Activated T-cell treated with anti-CD3 and anti-CD28 coated beads for 1 hour (primary cell): ENCODE measurements around the gene TNFRSF1B.

Experiments used
- DNase-seq: peaks from one replicate; pipeline ENCODE4 v3.0.0-alpha.2; 2020; ENCODE audit warnings: low read depth

The TNFRSF1B gene

DNA sequence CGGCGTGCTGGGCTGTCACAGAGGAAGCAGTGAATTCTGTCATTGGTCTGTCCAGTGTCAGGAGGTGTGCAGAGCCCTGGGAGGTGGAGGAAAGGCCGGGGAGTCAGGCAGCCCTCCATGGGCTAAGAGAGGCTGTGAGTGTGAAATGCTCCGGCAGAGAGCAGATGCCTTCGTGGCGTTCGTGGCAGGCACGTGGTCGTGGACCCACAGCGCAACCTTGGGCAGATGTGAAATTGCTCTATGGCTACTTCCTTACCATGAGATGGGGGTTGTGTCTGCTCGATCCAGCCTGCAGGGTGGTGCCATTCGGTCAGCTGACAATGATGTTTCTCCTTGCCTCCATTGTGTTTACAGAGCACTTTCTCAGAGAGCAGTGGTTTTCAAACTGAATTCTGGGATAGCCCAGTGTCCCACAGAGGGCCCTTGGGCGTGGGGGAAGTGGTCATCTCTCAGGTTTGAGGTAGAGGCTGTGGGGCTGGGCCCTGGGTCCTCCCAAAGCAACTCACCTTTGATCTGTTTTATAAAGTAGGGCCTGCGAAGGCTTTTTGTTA is 27.9 kb downstream of the TNFRSF1B start:
- no peak for DNase-seq

- DNase-seq: no peak
Observed at GRCh38 chr1:12195416-12195815, 28.6 kb downstream of the TNFRSF1B start.

GRCh38 chr1:12196641-12197482 is 30.1 kb downstream of the TNFRSF1B start:
- DNase-seq: no peak

DNA sequence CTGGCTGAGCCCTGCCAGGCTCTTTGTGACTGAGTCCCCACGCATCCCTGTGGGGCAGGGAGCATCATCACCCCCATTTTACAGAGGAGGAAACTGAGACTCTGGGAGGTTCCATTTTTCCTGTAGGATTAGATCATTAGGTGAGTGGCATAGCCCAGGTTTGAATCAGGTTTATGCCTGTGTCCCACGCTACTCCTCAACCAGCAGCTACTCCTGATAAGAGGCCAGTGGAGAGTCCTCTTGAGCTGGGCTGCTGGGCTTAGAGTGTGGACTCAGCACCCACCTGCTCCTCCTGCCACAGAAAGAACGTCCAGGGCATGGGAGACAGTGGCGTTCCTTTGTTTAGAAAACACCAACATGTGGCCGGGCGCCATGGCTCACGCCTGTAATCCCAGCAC is 30.7 kb downstream of the TNFRSF1B start:
- no peak for DNase-seq

DNA sequence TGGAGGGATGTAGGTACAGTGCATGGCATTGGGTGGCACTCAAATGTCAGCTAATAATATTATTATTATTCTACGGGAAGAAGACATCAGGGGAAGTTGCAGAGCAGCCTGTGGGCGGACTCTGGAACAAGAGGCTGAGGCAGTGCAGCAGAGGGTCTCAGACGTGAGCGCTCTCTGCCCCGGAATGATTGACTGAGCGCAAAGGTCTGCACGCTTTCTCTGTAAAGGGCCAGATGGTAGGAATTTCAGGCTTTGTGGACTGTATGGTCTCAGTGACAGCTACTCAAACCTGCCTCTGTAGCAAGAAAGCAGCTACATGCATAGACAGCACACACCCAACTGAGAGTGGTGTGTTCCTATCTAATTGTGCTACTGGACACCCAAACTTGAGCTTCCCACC is 33.4 kb downstream of the TNFRSF1B start:
- no peak for DNase-seq

DNA sequence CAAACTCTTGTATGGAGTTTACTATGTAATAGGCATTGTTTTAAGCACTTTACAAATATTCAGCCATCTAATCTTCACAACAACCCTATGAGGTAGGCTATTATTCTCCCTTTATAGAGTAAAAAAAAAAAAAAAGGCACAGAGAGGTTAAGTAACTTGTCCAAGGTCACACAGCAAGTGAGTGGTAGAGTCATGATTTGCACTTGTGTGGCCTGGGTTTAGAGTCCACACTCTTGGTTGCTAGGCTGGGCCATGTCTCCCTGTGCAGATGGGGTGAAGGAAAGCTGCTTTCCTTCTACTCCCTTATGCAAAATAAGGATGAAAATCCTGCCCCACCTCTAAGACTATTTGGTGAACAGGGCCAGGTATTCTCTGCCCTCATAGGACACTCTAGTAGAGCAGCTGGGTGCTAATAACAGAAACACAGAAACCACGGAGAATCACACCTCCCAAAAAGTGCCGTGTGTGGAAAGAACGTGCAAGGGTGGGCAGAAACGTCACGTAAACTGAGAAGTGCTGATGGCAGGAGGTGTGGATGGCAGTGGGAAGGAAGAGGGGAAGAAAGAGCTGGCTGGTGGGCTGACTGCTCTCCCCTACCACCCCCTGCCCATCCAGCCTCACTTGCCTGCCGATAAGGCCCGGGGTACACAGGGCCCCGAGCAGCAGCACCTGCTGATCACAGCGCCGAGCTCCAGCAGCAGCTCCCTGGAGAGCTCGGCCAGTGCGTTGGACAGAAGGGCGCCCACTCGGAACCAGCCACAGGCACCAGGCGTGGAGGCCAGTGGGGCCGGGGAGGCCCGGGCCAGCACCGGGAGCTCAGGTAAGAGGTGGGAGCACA is 34.8 kb downstream of the TNFRSF1B start:
- no peak for DNase-seq

DNA sequence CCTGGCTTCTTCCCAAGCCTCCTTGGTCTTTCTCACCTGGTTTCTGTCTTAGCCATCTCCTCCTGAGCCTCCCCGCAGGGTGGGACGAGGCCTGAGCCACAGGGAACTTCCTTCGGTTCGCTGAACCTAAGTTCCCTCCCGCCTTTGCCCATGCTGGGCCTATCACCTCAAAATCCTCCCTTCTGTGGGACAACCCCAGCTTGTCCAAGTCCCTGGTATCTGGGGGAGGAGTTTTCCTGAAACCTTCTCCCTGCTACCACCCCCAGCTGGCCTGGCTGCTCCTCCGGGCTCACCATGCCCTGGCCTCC is 35.4 kb downstream of the TNFRSF1B start:
- no peak for DNase-seq

DNA sequence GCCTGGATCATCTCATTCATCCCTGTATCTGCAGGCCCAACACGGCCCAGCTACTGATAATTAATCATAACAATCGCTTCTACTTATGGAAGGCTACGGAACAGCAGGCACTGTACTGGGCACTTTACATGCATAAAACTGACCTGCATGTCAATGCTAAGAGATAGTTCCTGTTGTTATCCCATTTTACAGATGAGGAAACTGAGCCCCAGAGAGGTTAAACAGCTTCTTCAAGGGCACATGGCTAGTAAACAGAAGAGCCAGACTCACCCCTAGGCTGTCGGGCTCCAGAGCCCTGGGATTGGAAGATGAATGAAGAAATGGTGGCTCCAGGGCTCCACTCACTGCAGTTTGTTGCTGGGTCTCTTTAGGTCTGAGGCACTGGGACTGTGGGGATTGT is 35.8 kb downstream of the TNFRSF1B start:
- no peak for DNase-seq

DNA sequence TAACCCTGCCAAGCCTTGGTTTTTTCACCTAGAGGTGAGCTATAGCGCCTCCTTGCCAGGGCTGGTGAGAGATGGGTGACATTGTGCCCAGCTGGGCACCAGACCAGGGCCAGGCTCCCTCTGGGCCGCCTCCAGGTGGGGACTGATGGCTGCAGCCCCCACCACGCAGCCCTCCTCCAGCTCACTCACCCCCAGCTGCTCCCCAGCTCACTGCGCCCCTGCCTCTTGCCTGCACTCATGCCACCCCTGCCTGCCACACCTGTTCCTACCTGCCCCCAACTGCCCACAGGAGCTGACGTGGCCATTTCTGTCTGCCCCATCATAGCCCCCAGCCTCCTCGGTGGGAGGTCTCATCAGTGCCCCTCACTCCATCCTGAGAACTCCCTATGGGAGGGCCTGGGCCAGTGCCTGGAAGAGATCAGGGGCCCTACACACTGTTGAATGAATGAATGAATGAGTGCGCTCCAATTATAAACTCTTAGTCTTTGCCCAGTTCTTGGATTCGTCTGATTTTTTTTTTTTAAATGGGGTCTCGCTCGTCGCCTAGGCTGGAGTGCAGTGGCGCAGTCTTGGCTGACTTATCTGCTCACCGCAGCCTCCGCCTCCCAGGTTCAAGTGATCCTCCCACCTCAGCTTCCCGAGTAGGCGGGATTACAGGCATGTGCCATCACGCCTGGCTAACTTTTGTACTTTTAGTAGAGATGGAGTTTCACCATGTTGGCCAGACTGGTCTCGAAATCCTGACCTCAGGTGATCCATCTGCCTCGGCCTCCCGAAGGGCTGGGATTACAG is 36.6 kb downstream of the TNFRSF1B start:
- no peak for DNase-seq

DNA sequence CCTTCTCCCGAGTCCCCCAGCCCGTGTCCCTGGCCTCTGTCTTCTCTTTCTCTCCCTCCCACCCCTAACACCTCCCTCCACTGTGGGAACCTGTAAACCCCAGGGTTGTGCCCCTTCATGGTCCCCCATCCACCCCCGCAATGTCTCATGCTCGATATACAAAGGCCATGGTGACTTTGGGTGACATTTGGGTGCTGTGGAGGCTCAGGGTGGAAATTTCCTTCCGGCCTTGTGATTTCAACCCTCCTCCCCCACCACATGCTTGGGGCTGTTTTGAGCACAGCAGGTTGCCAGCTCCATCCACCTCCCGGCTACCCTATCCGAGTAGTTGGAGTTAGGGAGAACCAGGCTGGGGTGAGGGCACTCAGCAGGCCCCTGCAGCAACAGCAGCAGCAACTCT is 37.3 kb downstream of the TNFRSF1B start:
- DNase-seq: no peak

DNA sequence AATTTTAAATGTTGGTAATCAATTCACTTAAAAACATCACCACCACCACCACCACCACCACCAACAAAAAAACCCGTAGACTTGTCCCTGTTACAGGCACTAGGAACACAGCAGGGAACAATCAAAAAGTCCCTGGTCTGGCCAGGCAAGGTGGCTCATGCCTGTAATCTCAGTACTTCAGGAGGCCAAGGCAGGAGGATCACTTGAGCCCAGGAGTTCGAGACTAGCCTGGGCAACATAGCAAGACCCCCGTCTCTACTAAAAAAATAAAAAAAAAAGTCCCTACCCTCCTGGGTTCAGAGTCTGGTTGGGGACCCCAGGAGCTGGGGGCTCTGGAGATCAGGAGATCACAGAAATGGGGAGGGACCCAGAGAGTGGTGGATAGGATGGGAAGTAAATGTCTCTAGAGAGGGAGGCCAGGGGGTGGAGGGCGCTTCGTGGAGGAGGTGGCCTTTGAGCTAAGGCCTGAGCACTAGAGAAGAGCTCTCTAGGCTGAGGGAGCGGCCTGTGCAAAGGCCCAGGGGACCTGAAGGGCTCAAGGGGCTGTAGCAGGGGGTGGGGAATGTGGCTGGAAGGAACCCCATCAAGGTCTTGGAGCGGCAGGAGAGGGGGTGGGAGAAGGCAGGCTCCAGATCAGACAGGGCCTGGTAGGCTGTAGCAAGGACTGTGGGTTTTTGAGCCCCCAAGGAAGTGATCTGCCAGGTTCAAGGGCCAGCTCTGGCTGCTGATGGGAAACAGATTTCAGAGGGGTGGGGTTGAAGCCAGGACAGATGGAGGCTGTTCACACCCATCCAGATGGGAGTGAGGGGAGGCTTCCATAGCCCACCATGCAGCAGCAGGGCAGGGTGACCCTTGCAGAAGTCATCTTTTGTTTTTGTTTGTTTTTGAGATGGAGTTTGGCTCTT is 38.2 kb downstream of the TNFRSF1B start:
- no peak for DNase-seq

- no peak for DNase-seq
Observed at GRCh38 chr1:12206238-12206637, 39.4 kb downstream of the TNFRSF1B start.

DNA sequence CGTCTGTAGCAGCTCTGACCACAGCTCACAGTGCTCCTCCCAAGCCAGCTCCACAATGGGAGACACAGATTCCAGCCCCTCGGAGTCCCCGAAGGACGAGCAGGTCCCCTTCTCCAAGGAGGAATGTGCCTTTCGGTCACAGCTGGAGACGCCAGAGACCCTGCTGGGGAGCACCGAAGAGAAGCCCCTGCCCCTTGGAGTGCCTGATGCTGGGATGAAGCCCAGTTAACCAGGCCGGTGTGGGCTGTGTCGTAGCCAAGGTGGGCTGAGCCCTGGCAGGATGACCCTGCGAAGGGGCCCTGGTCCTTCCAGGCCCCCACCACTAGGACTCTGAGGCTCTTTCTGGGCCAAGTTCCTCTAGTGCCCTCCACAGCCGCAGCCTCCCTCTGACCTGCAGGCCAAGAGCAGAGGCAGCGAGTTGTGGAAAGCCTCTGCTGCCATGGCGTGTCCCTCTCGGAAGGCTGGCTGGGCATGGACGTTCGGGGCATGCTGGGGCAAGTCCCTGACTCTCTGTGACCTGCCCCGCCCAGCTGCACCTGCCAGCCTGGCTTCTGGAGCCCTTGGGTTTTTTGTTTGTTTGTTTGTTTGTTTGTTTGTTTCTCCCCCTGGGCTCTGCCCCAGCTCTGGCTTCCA is 40.1 kb downstream of the TNFRSF1B start:
- DNase-seq: no peak

DNA sequence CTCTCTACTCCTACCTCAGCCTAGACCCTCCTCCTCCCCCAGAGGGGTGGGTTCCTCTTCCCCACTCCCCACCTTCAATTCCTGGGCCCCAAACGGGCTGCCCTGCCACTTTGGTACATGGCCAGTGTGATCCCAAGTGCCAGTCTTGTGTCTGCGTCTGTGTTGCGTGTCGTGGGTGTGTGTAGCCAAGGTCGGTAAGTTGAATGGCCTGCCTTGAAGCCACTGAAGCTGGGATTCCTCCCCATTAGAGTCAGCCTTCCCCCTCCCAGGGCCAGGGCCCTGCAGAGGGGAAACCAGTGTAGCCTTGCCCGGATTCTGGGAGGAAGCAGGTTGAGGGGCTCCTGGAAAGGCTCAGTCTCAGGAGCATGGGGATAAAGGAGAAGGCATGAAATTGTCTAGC is 41.5 kb downstream of the TNFRSF1B start:
- no peak for DNase-seq

GRCh38 chr1:12208764-12209494 is 42.1 kb downstream of the TNFRSF1B start:
- peak; percentile 93 for DNase-seq

GRCh38 chr1:12209495-12209832 is 42.7 kb downstream of the TNFRSF1B start:
- DNase-seq: no peak

- no peak for DNase-seq
Observed at GRCh38 chr1:12215118-12215961, 48.5 kb downstream of the TNFRSF1B start.

- no peak for DNase-seq
Observed at GRCh38 chr1:12219800-12220199, 53.0 kb downstream of the TNFRSF1B start.

DNA sequence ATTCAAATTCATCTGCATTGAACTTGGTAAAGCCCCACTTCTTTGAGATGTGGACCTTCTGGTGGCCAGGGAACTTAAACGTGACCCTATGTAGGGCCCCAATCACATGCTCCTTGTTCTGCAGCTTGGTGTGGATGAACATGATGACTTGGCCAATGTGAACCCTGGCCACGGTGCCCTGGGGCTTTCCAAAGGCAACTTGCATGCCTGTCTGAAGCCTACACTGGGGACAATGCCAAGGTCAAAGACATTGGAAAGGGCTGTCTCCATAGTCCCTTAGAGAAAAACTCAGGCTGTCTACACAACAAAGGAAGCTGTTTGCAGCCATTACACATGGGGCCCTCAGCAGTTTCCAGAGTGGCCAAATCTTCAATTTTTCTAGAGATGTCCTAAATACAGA is 54.1 kb downstream of the TNFRSF1B start:
- DNase-seq: no peak
